HG03045 (cell line): ENCODE measurements around the gene KIAA0825.
"Not testable (repeated sequence)": the region's sequence is repeated elsewhere in the genome, so short reads cannot be mapped to it uniquely, and the experiment has no call there.

Experiments used
- ATAC-seq: cut with Tn5 transposase; IDR thresholded peaks from one replicate; pipeline ENCODE4 v1.9.1; 2021; ENCODE audit warnings: mild to moderate bottlenecking, moderate library complexity; ENCODE audit not compliant: unreplicated experiment

Gene KIAA0825

GRCh38 chr5:94388773-94389514 is 229.5 kb downstream of the KIAA0825 start:
- no peak for ATAC-seq

- no peak for ATAC-seq
Observed at GRCh38 chr5:94385767-94386166, 232.6 kb downstream of the KIAA0825 start.

- no peak for ATAC-seq
Observed at GRCh38 chr5:94378062-94378461, 240.3 kb downstream of the KIAA0825 start.

DNA sequence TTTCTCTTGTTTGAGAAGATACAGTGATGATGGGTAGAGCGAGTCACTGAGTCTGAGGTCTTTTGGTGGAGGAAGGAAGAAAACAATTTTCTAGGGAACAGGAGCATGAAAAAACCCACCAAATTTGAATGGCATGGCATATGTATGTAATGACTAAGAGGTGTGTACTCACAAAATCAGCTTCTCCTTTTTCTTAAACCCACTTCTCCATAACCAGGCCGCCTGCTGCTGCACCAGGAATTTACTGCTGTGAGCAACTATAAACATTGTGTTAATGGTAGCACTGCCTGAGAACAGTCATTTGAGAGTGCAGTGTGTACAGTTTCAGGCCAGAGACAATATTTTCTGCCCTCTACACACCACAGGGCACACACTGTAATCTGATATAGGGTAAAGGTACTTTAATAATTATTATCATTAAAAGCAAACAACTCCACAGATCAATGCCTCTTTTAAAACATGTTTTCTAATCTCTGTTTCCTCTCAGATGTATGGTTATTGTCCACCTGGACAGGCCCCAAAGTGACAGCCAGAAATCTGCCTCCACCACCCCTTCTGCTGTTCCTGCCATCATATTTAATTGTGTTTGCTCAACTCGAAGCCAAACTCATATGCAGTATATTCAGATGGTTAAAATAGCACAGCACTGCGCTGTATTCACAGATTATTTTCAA is 241.6 kb downstream of the KIAA0825 start:
- ATAC-seq, result no peak

DNA sequence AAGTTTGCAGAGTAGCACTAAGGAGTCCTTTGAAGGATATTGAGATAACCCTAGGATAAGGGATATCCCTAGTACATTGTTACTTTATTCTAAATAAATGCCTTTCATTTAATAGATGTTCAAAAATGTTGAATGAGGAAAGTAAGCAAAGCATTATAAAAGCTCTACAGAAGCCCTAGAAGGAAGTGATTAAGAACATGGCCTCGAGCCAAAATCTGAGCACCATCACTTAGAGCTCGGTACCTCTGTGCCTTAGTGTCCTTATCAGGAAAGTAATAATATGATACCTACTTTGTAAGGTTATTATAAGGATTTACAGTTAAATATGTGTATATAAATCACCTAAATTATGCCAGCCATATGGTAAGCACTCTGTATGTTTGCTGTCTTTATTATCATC is 242.6 kb downstream of the KIAA0825 start:
- no peak for ATAC-seq

DNA sequence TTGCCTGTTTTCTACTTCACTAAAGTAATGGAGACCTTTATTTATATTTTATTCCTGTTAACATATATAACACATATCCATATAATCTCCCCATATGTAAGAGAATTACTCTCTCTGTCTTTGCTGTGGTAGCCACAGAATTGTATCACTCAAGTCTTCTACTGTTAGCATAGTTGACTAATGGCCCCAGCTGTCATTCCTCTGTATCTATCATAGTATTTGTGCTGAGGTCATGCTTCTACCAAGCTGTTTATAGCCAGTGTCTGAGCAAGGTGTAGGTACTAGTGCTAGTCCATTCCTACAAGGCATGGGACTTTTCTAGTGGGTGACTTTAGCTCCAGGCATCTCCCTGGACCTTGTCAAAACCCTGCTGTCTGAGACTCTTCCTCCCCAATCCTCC is 244.1 kb downstream of the KIAA0825 start:
- ATAC-seq, result no peak

DNA sequence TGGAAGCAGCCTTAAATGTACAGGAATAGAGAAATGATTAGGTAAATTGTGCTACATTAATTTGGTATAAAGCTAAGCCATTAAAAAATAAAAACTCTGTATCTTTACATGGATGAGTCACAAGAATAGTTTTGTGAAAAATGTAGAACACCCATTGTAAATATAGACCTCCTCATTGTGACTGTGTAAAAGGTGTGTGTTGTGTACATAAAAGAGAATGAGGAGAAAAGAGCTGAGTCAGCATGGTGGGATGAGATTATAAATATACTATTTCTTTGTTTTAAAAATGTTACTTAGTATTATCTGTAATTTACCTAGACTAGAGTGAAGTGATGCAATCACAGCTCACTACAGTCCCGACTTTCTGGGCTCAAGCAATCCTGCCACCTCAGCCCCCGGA is 250.5 kb downstream of the KIAA0825 start:
- ATAC-seq, result no peak

GRCh38 chr5:94366811-94367210 is 251.6 kb downstream of the KIAA0825 start:
- ATAC-seq, result no peak

DNA sequence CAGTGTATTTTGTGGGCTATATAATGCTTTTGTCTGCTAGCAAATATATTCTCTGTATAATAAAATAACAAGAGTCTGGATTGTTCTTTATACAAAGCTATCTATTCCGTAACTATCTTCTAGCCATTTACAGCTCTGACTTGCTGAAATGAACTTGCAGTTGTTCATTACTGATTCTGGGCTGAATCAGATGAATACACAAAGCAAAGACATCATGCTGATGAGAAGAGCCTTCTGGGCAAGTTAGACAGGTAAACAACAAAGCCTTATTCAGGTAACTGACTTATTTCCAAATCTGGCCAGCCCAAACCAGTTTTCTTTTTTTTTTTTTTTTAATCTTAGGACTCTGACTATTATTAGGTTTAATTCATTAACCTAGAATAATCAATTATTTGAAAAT is 255.5 kb downstream of the KIAA0825 start:
- no peak for ATAC-seq

GRCh38 chr5:94361832-94362796 is 256.3 kb downstream of the KIAA0825 start:
- ATAC-seq, result no peak

GRCh38 chr5:94361161-94361560 is 257.2 kb downstream of the KIAA0825 start:
- ATAC-seq, result no peak

GRCh38 chr5:94360382-94361130 is 257.8 kb downstream of the KIAA0825 start:
- ATAC-seq, result no peak

DNA sequence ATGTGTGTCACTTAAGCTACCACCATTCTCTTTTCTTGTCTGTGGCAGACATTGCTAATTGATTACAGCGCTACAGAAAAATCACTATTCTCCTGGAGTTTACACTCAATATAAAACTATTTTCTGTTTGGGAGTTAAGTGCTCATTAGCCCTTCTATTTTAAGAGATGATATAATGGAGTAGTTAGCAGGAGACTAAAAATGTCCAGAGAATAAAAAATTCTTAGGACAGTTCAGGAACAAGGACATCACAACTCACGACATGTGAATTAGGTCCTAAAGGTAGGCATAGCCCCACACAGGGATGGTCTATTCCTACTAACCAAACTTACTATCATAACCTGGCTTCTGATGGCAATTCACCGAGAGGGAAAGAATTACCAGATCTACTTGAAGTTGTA is 258.5 kb downstream of the KIAA0825 start:
- ATAC-seq, result no peak

DNA sequence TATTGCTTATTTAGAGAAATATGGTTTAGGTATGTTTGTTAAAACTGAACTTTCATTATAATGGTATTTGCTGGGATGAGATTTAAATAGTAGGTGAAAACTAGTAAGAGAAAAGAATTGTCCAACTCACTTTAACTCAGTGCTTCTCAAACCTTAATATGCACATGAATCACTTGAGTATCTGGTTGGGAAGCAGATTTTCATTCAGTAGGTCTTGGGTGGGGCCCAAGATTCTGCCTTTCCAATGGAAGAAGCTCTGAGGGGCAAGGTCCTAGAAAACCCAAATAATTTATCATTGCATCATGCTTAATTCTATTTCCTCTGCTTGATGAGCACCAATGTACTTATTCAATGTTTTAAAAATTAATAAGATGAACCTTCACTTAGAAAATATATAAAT is 262.6 kb downstream of the KIAA0825 start:
- no peak for ATAC-seq

DNA sequence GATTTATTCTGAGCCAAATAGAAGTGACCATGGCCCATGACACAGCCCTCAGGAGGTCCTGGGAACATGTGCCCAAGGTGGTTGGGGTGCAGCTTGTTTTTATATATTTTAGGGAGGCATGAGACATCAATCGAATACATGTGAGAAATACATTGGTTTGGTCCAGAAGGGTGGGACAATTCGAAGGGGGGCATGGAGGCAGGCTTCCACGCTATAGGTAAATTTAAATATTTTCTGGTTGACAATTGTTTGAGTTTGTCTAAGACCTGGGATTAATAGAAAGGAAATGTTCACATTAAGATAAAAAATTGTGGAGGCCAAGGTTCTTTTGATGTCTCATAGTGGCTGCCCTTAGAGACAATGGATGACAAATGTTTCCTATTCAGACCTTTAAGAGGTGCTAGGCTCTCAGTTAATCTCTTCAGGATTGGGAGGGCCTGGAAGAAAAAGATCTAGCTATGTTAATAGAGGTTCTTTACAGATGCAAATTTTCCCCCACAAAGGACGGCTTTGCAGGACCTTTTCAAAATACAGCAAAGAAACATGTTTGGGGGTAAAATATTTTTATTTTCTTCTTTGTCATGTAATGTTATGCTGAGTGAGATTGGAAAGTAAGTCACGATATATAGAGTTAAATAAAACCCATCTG is 263.4 kb downstream of the KIAA0825 start:
- ATAC-seq, result not testable (repeated sequence)

DNA sequence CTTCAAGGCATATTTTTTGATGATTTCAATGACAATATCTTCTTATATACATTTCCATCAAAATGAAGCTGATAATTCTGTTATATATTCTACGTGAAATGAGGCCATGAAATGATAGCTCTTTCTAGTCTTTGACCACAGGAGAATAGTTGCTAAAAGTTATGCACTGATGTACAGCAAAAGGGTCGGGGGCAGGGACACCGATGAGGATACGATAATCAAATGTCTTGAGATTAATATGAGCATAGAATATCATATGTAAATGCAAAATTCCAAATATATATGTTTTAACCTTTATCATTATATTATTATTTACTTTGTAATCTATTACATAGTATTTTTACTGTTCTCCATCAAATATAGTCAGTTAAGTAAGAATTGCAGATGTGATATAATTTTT is 264.8 kb downstream of the KIAA0825 start:
- ATAC-seq, result no peak

- ATAC-seq, result no peak
Observed at GRCh38 chr5:94347130-94347529, 271.3 kb downstream of the KIAA0825 start.

GRCh38 chr5:94345257-94345656 is 273.1 kb downstream of the KIAA0825 start:
- no peak for ATAC-seq

GRCh38 chr5:94337617-94338016 is 280.8 kb downstream of the KIAA0825 start:
- ATAC-seq, result no peak

DNA sequence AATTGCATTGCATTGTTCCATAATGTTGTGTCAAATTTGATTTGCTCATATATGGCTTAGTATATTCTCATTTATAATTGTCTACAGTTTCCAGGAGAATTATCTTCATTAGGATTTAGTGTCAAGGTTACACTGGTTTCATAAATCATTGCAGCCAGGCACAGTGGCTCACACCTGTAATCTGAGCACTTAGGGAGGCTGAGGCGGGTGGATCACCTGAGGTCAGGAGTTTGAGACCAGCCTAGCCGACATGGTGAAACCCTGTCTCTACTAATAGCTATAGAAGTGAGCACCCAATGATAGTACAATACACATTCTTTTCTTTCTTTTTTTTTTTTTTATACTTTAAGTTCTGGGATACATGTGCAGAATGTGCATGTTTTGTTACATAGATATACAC is 282.5 kb downstream of the KIAA0825 start:
- ATAC-seq, result no peak
